Measurements from ENCODE around the gene UBE2C.
"Not testable (repeated sequence)": the region's sequence is repeated elsewhere in the genome, so short reads cannot be mapped to it uniquely, and the experiment has no call there.

The UBE2C gene

DNA sequence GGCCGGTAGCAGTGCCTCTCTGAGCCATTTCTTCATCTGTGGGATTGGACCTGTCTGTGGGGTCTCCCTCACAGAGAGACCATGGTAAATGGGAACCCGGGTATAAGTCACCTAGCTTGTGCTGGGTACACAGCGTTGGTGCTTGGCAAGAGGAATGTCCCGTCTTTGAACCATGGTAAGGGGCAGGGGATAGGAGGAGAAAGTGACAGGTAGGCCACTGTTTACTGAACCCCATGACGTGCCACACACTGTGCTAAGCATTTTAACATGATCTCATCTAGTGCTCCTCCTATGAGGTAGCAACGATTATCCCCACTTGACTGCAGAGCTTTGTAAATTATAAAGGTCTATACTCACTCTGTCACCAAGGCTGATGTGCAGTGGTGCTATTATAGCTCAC, 15.3 kb downstream of the UBE2C start:
- no peak overlapping the region for H3K4me3 ChIP-seq (ENCODE audit: low read depth, low read length)
- DNase-seq (ENCODE audit: low read depth), result no peak

DNA sequence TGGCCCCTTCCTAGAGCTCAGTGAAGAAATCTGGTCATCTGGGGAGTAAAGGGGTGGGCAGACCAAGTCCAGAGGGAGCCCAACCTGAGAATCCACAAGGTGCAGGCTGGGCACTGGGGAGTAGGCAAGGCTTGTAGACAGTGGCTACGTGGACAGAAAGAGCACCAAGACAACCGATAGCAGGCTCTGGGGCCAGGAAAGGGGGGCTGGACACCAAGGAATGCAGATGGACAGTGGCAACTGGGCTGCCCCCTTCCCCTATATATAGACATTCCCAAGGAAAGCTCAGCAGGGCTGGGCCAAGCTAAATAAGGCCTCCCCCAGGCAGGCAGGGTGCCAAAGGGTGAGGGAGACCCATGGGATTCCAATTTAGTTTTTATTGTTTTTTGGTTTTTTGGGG, 16.1 kb downstream of the UBE2C start:
- H3K4me3 ChIP-seq (ENCODE audit: low read depth, low read length), result no peak overlapping the region
- no peak for DNase-seq (ENCODE audit: low read depth)

DNA sequence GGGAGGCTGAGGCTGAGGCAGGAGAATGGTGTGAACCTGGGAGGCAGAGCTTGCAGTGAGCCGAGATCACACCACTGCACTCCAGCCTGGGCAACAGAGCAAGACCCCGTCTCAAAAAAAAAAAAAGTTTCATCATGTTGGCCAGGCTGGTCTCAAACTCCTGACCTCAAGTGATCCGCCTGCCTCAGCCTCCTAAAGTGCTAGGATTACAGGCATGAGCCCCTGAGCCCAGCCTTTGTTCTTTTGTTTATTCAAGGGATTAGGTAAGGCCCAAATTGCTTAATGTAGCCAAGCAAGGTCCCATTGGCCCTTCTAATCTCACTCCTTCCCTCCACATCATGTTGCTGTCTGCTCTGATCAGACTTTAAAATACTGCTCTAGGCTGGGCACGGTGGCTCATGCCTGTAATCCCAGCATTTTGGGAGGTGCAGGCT, 17.2 kb downstream of the UBE2C start:
- H3K4me3 ChIP-seq (ENCODE audit: low read depth, low read length); DNase-seq (ENCODE audit: low read depth): not testable (repeated sequence)

DNA sequence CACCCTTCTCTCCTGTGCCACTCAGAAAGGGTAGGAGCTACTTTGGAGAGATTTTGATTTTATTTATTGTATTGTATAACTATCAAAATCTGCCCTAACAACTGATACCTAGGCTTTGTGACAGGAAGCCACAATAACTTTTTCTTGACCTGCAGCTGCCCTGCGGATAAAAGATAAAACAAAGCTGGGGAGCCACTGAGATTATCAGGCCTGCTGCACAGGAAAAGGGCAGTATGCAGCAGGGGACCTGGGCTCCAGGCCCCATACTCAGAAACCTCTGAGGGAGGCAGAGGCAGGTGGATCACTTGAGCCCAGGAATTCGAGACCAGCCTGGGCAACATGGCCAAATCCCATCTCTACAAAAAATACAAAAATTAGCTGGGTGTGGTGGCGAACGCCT, 20.2 kb downstream of the UBE2C start:
- H3K4me3 ChIP-seq (ENCODE audit: low read depth, low read length), result no peak overlapping the region

DNA sequence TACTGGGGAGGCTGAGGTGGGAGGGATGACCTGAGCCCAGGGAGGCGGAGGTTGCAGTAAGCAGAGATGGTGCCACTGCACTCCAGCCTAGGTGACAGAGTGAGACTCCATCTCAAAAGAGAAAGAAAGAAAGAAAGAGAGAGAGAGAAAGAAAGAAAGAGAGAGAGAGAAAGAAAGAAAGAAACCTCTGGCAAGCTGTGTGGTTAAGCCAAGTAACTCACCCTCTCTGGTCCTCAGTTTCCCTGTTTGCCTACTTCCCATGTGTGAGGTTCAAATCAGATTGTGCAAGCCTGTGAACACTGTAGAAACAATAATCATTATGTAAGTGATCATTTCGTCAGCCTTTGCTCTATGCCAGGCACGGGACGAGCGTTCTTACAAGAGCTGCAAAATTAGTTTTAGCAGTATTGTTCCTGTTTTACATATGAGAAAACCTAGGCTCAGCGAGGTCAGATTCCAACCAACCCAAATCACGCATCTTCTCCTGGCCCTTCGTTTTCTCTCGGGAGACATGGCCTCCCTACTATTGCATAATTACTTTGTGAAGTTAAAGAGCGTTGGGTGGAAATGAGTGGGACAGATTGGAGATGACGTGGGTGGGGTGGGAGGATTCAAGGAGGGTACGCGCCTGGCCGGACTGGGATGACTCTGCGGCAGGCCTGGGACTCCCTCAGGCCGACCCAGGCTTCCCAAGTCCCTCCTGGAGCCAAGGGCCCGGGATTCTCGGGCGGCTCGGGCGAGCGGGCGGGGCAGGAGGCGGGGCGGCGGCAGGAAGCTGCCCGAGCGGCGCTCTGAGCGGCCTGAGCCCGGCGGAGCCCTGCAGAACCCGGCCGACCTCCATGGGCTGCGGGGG, 20.8 kb downstream of the UBE2C start, which contains the start of gene SNX21:
SNX21 (plus strand) TSS at position 770 of the 853 bp plus-strand sequence. CDS start 121 bp downstream, outside the sequence.
- peak within 1 kb of the TSS; percentile 74 for H3K4me3 ChIP-seq (ENCODE audit: low read depth, low read length)
- DNase-seq (ENCODE audit: low read depth), result peak; percentile 87

More for the DNA sequence above, 20.2 kb downstream of the UBE2C start:
- no peak for DNase-seq (ENCODE audit: low read depth)

DNA sequence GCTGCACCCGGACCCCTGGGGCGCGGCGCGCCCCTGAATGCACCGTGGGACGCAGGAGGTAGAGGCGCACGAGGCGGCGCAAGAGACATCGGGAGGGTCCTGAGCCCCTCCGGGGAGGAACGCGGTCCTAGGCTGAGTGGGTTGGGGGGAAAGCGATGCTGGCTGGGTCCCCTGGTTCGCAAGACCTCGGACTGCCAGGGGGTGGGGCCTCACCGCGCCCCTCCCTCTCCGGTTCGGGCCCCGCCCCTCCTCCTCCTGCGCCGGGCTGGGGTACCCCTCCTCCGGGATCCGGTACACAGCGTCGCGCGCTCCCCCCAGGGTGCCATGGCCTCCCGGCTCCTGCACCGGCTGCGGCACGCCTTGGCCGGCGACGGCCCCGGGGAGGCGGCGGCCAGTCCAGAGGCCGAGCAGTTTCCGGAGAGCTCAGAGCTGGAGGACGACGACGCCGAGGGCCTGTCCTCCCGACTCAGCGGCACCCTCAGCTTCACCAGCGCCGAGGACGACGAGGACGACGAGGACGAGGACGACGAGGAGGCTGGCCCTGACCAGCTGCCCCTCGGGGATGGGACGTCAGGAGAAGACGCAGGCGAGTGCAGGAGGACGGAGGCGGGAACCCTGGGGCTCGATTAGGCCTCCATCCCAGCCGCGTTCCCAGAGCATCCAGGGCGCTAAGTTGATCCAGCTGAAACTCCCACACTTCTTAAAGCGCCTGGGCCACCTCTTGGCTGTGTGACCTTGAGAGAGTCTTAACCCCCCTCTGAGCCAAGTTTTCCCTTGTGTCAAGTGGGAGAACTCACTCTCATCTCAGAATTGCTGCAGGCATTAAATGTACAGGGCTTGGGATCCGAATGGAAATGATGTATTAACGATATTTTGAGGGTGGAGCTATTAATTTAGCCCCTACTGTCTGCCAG, 21.7 kb downstream of the UBE2C start:
- H3K4me3 ChIP-seq (ENCODE audit: low read depth, low read length), result peak overlapping the region; percentile 74
- DNase-seq (ENCODE audit: low read depth), result no peak

DNA sequence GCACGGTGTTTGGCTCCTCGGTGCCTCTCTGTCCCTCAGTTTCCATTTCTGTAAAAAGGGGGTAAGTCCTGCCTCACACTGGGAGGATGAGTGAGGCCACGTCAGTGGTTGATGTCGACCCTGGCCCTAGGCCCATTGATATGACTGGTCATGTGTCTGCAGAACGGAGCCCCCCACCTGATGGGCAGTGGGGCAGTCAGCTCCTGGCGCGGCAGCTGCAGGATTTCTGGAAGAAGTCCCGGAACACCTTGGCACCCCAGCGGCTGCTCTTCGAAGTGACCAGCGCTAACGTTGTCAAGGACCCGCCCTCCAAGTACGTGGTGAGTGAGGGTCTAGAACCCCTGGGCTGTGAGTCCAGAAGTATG, 22.3 kb downstream of the UBE2C start:
- peak overlapping the region; percentile 74 for H3K4me3 ChIP-seq (ENCODE audit: low read depth, low read length)

DNA sequence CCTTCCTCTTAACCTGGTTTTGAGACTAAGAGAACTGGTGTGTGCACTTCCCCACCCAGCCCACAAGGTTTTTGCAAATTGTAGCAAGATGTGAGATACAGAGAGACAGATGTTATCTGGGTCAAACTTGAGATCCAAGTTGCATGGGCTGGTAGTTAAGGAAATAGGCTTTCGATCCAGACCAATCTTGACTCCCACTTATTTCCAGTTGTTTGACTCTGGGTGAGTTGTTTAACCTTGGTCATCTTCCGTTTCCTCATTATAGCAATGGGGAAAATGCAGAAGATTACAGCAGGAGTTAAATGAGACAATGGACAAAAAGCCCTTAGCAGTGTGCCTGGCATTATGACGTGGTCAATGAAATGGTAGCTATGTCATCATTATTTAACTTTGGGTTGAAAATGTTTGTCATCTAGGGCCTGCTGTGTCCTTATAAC, 22.9 kb downstream of the UBE2C start:
- no peak for DNase-seq (ENCODE audit: low read depth)
- peak overlapping the region; percentile 74 for H3K4me3 ChIP-seq (ENCODE audit: low read depth, low read length)

More for the DNA sequence above, 22.3 kb downstream of the UBE2C start:
- DNase-seq (ENCODE audit: low read depth), result no peak

DNA sequence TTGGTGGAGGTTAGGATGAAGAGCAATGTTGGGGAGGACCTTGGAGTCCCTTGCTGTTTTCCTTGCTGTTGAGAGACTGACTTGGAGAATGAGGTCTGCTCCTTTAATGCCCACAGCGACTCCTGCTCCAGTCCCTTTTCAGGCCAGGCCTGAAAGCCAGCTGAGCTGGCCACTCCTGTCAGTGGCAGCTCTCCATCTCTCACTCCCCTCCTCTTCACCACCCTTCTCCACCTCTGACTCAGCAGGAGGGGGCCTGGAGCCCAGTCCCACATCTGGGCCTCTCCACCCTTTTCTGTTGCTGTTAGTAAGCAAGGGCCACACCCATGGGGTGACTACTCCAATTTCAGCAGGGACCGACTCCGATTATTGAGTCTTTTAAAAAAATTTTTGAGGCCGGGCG, 23.4 kb downstream of the UBE2C start:
- DNase-seq (ENCODE audit: low read depth), result no peak
- no peak overlapping the region for H3K4me3 ChIP-seq (ENCODE audit: low read depth, low read length)

DNA sequence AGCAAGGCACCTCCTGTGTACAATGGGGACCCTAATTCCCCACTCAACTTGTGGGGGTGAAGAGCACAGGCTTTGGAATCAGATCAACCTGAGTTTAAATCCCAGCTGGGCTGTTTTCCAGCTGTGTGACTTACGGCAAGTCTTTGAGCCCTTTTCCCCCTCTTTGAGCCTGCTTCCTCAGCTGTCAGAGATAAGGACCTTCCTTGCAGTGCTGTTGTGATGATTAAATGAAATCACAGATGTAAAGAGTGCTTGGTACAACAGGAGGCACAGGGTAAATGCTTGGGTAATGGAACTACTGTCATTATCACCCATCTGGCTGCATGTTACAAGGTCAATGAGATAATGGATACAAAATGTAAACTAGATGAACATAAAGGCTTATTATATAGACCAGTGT, 24.4 kb downstream of the UBE2C start:
- no peak for DNase-seq (ENCODE audit: low read depth)
- no peak overlapping the region for H3K4me3 ChIP-seq (ENCODE audit: low read depth, low read length)

DNA sequence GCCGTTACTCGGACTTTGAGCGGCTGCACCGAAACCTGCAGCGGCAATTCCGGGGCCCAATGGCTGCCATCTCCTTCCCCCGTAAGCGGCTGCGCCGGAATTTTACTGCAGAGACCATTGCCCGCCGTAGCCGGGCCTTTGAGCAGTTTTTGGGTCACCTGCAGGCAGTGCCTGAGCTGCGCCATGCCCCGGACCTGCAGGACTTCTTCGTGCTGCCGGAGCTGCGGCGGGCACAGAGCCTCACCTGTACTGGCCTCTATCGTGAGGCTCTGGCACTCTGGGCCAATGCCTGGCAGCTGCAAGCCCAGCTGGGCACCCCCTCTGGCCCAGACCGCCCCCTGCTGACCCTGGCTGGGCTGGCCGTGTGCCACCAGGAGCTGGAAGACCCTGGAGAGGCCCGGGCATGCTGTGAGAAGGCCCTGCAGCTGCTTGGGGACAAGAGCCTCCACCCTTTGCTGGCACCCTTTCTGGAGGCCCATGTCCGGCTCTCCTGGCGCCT, 28.3 kb downstream of the UBE2C start:
- no peak for DNase-seq (ENCODE audit: low read depth)
- no peak overlapping the region for H3K4me3 ChIP-seq (ENCODE audit: low read depth, low read length)

DNA sequence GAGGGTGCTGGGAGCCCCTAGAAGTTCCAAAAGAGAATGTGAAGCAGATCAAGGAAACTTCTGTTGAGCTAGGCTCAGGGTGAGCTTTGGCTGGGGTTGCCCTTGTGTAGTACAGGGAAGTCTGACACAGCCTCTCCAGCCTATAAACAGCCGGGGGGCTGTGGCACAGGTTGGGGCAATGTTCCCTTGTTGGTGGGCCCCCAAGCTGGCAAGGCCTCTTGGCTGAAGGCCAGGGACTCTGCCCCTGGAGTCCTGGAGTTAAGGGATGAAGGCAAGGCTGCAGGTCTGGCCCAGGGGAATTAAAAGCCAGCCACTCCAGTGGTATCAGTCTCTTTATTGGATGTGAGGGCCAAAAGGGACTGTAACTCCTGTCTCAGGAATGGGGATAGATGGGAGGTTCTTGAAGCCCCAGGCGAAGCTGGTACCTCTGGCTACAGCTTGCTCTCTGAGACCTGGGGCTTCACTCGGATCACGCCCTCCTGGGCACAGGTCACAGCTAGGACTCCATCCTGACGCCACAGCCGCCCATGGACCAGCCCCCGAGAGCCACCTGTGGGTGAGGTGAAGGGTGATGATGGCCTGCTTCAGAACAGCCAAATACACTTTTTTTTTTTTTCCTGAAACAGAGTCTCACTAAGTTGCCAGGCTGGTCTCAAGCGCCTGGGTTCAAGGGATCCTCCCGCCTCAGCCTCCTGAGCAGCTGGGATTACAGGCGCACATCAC, 29.1 kb downstream of the UBE2C start:
- H3K4me3 ChIP-seq (ENCODE audit: low read depth, low read length), result no peak overlapping the region
- no peak for DNase-seq (ENCODE audit: low read depth)

DNA sequence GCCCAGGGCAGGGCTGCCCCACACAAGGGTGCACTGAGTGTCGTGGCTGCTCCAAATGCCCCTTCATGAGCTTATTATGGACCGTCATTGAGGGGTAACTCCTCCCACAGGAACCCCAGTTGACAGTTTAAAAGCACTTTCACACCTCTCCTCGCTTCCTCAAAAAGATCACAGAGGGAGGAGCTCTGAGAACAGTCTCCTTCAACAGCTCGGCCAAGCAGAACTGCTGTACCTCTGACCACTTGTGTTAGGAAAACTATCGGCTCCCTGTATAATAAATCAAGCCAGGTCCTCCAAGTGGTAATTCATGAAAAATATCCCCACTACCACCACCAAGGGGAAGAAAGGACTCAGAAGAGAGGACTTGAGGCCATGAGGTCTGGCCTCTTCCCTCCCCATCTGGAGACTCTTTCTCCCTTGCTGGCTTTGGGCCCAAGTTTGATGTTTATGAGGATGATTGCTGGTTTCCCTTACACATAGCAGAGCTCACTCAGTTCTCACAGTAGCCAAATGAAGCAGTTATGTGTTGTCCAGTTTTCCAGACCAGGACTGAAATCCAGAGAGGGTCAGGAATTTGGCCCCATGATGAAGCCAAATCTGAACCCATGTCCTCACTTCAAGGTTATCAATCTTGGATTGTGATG, 29.8 kb downstream of the UBE2C start:
- no peak overlapping the region for H3K4me3 ChIP-seq (ENCODE audit: low read depth, low read length)
- DNase-seq (ENCODE audit: low read depth), result no peak

DNA sequence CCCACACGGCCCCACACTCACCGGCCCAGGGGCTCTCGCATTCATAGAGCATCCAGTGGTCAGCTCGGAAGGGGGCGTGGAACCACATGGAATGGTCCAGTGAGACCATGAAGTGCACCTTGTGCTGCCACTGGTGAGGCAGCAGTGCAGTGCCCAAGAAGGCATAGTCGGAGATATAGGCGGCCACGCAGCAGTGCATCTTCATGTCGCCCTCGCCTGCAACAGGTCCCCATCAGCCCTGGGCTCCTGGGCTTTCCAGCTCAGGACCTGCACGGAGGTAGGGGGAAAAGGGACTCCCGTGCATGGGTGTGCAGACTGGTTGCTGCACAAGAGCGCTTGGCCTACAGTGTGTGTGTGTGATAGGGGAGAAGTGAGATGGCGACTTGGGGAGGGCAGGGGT, 31.1 kb downstream of the UBE2C start:
- no peak overlapping the region for H3K4me3 ChIP-seq (ENCODE audit: low read depth, low read length)
- DNase-seq (ENCODE audit: low read depth), result no peak

DNA sequence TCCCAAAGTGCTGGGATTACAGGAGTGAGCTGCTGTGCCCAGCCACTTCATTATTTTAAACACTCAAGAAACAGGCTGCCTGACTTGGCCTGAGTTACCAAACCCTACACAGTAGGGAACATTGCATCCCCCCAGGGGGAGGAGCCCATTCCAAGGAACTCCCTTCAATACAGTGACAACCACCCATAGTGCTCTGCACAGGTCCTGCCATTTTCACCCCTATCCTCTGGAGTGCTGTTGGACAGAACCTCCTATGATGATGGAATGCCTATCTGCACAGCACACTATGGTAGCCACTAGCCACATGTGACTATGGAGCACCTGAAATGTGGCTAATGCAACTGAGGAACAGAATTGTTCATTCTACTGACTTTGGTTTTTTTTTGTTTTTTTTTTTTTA, 33.0 kb downstream of the UBE2C start:
- H3K4me3 ChIP-seq (ENCODE audit: low read depth, low read length), result no peak overlapping the region
- DNase-seq (ENCODE audit: low read depth), result no peak

DNA sequence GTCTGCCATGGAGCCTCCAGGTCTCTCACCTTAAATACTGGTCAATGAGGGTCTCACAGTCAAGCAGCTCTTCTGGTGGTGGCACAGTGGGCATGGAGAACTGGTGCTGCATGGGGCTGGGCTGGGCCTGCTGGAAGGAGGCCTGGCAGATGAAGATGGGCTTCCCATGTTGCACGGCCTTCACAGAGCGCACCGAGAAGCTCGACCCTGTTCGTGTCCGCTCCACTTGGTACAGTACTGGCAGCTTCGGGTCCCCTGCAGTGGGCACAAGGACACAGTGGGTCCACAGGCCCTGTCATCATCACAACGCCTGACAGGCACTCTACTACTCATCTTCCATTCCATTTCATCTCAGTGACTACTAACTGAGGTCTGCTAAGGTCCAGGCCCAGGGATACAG, 36.0 kb downstream of the UBE2C start:
- DNase-seq (ENCODE audit: low read depth), result no peak
- no peak overlapping the region for H3K4me3 ChIP-seq (ENCODE audit: low read depth, low read length)

DNA sequence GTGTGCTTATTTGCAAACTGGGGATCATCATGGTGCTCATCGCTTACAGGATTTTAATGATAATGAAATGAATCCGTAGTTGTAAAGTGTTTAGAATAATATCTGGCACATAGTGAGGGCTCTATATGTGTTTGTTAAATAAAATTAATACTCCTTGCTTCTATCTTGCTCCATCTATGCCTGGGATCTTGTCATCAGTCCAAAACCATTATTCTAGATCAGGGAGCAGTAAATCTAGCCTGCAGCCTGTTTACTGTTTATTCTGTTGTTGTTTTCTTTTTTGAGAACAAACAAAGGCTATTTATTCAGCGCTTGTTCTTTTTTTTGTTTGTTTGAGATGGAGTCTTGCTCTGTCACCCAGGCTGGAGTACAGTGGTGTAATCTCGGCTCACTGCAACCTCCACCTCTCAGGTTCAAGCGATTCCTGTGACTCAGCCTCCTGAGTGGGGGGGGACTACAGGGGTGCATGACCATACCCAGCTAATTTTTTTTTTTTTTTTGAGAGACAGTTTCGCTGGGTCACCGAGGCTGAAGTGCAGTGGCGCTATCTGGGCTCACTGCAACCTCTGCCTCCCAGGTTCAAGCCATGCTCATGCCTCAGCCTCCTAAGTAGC, 36.6 kb downstream of the UBE2C start:
- H3K4me3 ChIP-seq (ENCODE audit: low read depth, low read length), result no peak overlapping the region
- no peak for DNase-seq (ENCODE audit: low read depth)

DNA sequence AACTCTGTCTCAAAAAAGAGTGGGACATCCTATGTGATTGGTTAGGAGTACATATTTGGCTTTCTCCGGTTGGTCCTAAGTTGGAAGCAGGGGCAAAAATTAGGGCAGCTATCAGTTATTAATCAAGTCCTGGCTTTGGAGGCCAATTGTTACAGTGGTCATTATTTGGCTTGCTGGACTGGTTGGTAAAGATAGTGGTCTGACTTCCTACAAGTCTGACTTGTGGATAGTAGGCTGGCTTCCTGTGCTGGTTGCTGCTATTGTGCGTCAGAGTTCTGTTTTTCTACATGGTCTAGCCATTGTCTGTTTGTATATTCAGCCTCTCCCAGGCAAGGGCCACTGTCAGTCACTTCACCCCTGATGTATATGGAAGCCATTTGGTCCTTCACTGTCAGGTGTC, 37.8 kb downstream of the UBE2C start:
- no peak overlapping the region for H3K4me3 ChIP-seq (ENCODE audit: low read depth, low read length)
- DNase-seq (ENCODE audit: low read depth), result no peak

DNA sequence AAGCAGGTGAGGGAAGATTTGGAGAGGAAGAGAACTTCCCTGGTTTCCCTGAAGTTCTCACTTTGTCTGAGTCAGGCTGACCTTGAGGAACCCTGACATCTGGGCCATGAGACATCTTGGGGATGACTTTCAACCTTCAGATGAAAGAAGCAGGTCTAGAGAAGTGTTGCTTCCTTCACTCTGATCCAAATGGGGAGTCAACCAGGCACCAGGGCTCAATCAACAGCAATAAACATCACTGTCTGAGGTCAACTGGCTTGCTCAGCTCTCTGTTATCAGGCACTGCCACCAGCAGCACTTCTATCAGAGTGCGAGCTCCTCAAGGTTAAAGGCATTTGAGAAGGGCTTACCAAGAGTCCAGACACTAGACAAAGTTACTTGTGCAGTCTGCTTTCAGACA, 38.5 kb downstream of the UBE2C start:
- no peak overlapping the region for H3K4me3 ChIP-seq (ENCODE audit: low read depth, low read length)
- DNase-seq (ENCODE audit: low read depth), result no peak
